HPDE6-E6E7 (cell line): ENCODE measurements around the gene ALDH3B1.

Source experiments
- DNase-seq: peaks from one replicate; pipeline ENCODE4 v3.0.0; 2011; ENCODE audit warnings: missing footprints; ENCODE audit errors: extremely low spot score

ALDH3B1 gene

DNA sequence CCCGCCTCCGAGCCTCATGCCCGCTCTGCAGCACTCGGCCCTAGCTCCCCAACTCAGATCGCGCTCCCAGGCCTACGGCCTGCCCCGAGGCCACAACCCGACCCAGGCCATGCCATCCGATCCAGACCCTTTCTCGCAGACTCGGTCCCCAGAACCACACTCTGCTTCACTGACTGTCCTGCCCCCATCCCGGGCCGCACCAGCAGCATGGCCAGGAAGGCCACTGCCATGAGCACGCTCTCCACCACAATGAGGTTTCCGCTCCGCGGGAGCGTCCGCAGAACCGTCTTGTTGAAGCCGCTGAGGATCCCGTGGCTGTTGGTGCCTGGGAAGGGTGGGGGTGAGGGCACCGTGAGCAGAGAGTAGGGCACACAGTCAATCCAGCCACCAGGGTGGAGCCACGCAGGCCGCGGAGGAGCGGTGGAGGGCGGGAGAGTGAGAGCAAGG, 12.6 kb upstream of the ALDH3B1 start:
- no peak for DNase-seq

GRCh38 chr11:67998150-67999045, 11.7 kb upstream of the ALDH3B1 start:
- no peak for DNase-seq

DNA sequence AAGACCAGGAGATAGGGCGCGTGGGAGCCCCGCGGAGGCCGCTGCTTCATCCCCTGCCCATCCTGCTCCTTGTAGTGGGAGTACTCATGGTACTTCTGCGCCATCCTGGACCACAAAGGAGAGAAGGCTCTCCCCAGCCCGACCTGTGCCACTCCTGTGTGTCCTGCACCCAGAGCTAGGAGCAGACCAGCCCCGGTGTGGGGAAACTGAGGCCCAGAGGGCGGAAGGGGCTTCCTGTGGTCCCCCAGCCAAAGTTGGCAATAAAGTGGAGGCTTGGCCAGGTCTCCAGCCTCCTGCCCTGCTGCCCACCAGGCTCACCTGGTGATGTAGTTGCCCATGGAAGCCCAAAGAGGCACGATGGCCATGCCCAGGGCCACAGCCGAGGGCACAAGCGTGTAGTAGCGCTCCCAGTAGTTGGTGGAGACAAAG, 10.9 kb upstream of the ALDH3B1 start:
- DNase-seq = no peak

DNA sequence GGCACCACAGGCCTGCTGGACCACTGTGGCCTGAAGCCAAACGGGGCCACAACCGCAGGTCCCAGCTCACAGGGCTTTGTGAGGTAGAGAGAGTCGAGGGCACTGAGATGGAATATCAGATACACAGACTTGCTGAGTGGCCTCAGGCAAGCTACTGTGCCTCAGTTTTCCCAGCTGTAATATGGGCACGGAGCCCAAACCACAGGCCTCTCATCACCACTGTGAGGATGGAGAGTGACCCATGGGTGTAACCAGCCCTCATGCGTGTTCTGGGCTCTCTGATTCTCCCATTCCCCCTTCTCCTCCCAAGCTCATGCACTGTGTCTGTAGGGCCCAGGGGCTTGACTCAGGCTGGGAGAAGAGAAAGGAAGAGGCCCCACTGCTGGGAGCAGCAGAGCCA, 10.4 kb upstream of the ALDH3B1 start:
- no peak for DNase-seq

- no peak for DNase-seq
These were observed 7.6 kb upstream of the ALDH3B1 start for GRCh38 chr11:68002575-68002937.

GRCh38 chr11:68002938-68003845, 6.9 kb upstream of the ALDH3B1 start:
- no peak for DNase-seq

DNA sequence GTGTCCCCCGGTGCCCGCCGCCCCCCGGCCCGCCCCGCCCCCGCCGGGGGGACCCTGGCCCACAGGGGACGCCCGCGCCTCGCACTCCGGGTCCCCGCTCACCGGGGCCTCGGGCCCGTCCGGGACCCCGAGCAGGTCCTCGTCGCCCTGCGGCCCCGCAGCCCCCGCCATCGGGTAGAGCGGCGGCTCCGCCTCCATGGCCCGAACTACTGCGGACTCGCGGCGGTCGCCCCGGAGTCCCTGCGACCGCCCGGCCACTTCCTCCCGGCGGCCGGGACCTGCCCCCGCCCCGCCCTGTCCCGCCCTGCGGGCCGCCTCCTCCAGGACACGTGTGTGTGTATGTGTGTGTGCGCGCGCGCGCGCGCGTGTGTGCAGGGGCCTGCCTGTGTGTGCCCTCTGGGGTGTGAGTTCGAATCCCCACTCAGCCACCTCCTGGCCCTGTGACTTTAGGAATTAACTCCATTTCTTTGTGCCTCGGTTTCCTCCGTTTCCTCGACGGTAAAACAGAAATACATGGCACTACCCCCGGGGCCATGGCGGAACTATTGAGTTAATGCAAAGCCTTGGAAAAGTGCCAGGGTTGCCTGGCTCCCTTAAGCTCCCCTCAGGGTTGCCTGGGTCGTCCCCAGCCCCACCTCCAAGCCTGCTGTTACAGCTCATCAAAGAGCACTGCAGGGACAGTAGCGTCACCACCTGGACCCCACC, 6.1 kb upstream of the ALDH3B1 start, which contains the start of gene UNC93B1:
TSS of gene UNC93B1 (minus strand) at position 252 of the 705 bp plus-strand sequence. CDS start at position 198, 54 bp downstream.
- DNase-seq = no peak

DNA sequence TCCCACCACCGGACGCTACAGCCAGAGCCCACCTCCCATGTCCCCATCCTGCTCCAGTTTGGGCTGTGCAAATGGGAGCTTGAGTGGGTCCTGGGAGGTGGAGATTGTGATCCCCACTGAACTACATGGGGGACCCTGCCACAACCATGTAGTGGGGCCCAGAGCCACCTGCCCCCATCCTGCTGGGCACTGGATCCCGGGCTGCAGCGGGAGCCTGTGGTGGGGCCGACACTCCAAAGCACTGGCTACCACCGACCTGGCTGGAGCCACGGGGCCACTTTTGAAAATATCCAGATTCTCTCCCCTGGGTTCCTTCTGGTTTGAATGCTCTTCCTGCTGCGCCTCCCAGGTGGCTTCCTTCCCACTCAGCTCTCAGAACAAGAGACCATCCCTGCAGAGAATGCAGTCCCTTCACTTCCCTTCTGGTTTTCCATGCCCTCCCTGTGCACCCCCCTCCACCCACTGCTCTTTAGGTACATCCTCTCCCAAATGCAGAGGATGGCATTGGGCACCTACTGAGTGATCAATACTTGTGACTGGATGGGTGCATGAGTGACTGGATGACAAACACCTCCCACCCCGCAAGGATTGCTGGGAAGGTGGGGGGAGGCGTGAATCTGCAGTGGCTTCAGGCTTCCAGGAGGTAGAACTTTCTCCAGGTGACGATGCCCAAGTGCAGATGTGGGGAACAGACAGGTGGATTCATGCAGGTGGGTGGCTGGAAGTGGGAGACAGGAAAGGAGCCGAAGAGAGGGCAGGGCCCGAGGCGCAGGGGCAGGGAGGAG, 5.4 kb upstream of the ALDH3B1 start:
- DNase-seq = no peak

DNA sequence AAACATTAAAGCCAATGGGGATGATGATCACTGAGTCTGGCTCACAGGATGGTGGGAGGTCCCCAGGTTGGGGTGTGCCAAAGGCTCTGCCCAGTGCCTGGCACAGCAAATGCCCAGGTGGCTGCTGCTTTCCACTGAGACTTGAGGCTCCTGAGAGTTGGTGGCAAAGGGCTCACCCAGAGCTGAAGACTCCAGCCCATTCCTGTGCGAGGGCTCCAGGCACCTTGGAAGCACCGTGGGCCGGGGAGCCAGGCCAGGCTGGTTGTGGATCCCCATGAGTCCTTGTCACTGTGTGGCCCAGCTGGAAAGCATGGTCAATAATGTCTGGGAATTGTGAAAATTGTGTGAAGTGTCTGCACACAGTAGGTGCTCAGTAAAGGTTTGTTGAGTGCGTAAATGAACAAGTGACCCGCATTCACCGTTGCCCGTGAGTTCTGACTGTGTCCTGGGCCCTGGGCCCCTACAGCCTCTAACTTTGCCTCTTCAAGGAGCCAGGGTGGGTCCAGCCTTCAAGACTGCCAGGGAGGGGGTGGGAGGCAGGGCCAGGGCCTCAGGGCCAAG, 3.4 kb upstream of the ALDH3B1 start:
- no peak for DNase-seq

GRCh38 chr11:68007498-68008380, 2.4 kb upstream of the ALDH3B1 start:
- no peak for DNase-seq

GRCh38 chr11:68008381-68009337, 1.5 kb upstream of the ALDH3B1 start:
- DNase-seq = no peak

DNA sequence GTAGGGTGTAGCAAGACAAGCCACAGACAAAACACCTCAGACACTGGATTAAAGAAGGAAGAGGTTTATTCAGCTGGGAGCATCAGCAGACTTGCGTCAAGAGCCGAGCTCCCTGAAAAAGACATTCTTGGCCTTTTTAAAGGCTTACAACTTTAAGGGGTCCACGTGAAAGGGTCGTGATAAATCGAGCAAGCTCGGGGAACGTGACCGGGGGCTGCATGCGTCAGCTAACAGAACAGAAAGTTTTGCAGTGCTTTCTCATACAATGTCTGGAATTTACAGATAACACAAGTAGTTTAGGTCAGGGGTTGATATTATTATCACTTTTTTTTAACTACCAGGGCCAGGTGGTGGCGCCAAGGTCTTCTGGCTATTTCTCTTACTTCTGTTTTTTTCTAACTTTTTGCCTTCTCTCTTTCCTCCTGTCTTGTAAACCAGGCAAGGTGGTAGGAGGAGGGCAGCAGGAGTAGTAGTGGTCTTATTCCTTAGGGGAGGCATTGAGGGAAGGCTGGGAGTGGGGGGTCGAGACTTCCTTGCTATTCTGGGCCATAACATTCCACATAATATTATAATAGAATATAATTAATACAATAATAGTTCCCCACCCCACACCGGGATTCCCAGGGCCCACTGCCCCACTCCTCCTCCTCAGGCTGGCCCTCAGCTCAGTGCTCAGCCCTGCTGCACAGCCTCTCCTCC, 587 bp upstream of the ALDH3B1 start:
- DNase-seq = no peak

DNA sequence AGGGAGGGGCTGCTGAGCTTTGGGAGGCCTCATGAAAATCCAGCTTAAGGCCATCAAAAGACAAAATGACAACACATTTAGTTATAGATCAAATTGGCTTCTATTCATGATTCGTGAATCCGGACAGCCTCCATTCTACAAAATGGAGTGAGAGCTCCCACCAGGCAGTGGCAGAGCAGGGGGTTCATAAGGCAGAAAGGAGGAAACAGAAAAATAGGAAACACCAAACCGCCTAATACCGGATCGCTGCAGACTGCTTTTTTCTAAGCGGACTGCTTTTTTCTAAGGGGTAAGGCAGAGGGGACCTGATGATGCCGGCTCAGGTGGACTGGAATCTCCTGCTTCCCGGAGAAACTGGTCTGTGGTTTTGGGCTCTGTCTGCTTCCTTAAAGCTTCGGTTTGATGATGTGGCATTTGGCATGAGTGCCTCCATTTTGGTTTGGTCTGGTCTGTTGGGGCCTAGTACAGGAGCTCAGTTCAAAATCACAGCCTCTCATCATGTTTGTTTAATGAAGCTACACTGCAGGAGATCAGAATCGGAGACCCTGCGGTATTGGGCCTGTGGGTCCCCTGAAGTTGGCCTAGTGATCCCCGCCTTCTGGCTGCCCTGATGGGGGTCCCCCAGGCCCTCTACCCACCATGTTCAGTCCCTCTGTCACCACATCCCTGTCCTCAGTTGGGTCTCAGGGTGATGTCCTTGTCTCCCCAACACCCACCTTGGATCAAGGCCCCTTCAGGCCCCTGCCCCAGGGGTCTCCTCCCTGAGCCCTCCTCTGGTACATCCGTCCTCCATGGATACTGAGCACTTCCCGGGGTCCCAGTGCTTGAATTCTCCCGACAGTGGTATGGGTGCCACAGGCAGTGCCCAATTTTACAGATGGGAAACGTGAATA, 1.2 kb downstream of the ALDH3B1 start:
- DNase-seq = no peak

- DNase-seq = no peak
These were observed 2.1 kb downstream of the ALDH3B1 start for GRCh38 chr11:68012044-68012842.

GRCh38 chr11:68012843-68013610, 2.9 kb downstream of the ALDH3B1 start:
- DNase-seq = peak; percentile 82
